HG02884 (cell line): Measurements from ENCODE around the gene SLC8B1.

ENCODE experiments used
- ATAC-seq: cut with Tn5 transposase; IDR thresholded peaks from one replicate; pipeline ENCODE4 v1.9.1; 2021; ENCODE audit warnings: mild to moderate bottlenecking, moderate library complexity; ENCODE audit not compliant: unreplicated experiment

The SLC8B1 gene

GRCh38 chr12:113334786-113335539, at the start of gene SLC8B1:
Gene SLC8B1, minus strand, starts transcription at chr12:113335109. Its CDS starts 2,231 bp downstream, at chr12:113332878.
- ATAC-seq: peak; percentile 92

GRCh38 chr12:113382206-113382605, 47.3 kb upstream of the SLC8B1 start:
- no peak for ATAC-seq

GRCh38 chr12:113381220-113381619, 46.3 kb upstream of the SLC8B1 start:
- ATAC-seq: no peak

GRCh38 chr12:113378291-113378690, 43.4 kb upstream of the SLC8B1 start:
- ATAC-seq: no peak

- no peak for ATAC-seq
Observed at GRCh38 chr12:113374823-113375428, 40.0 kb upstream of the SLC8B1 start.

- no peak for ATAC-seq
Observed at GRCh38 chr12:113373969-113374368, 39.1 kb upstream of the SLC8B1 start.

GRCh38 chr12:113373440-113373839, 38.5 kb upstream of the SLC8B1 start:
- ATAC-seq: no peak

GRCh38 chr12:113372371-113372770, 37.5 kb upstream of the SLC8B1 start:
- ATAC-seq: no peak

GRCh38 chr12:113371808-113372207, 36.9 kb upstream of the SLC8B1 start:
- ATAC-seq: no peak

- no peak for ATAC-seq
Observed at GRCh38 chr12:113370923-113371682, 36.2 kb upstream of the SLC8B1 start.

GRCh38 chr12:113369391-113369985, 34.6 kb upstream of the SLC8B1 start:
- ATAC-seq: no peak

- ATAC-seq: no peak
Observed at GRCh38 chr12:113368331-113368730, 33.4 kb upstream of the SLC8B1 start.

- no peak for ATAC-seq
Observed at GRCh38 chr12:113366827-113367226, 31.9 kb upstream of the SLC8B1 start.

- no peak for ATAC-seq
Observed at GRCh38 chr12:113365639-113366395, 30.9 kb upstream of the SLC8B1 start.

GRCh38 chr12:113364698-113365097, 29.8 kb upstream of the SLC8B1 start:
- ATAC-seq: no peak

GRCh38 chr12:113361574-113362370, 26.9 kb upstream of the SLC8B1 start:
- ATAC-seq: no peak

GRCh38 chr12:113359939-113360748, 25.2 kb upstream of the SLC8B1 start:
- no peak for ATAC-seq

- ATAC-seq: no peak
Observed at GRCh38 chr12:113359133-113359938, 24.4 kb upstream of the SLC8B1 start.
